H1 (cell line): ENCODE results near the gene IKZF1. TPM values are rescaled to one million over a fixed set of nuclear protein-coding genes. Genes with fewer than 3 reads are reported as not detected.

Experiments
- RNF2 ChIP-seq: fragments of 200-900, 300-1000 bp; sonication (generic); IDR thresholded peaks from 2 replicates; pipeline ENCODE4 v1.7.1; 2016; ENCODE audit warnings: borderline replicate concordance, low read depth, mild to moderate bottlenecking, antibody characterized with exemption, low read length; ENCODE audit not compliant: poor library complexity, severe bottlenecking; ENCODE audit errors: missing control alignments
- polyA plus RNA-seq, 7 experiments: library from polyadenylated mRNA; depleted of rRNA in 3 of 7; stranded (reverse) in 5 of 7; unstranded in 2 of 7; fragments of >200 nt in 5 of 7; fragments of 200-250 nt in 2 of 7; gene quantifications; 1 replicate in 5 of 7; 2 replicates in 1 of 7; 4 replicates in 1 of 7; pipeline versions ENCODE4 v1.2.1 to v1.2.3, GENCODE V29; 2011 to 2013; ENCODE audit warnings: missing spikeins in 2 of 7, mixed read lengths in 2 of 7
- total RNA-seq: library from RNA; stranded (reverse); fragmentation: NEBNext Ultra II Directional; extraction: Animal tissue kit (Norgen Biotek cat#: 25700); gene quantifications from 2 replicates; pipeline ENCODE4 v1.2.1, GENCODE V29; 2021
- TF ChIP-seq, protein P1 (sequence below): fragments of 300-600 bp; sonication (generic); IDR thresholded peaks from 2 replicates; pipeline ENCODE4 v1.7.1; 2012; ENCODE audit warnings: low read length, moderate library complexity, mild to moderate bottlenecking, inconsistent platforms; ENCODE audit not compliant: insufficient replicate concordance
- TF ChIP-seq, protein P2 (sequence below): IDR thresholded peaks from 2 replicates; pipeline ENCODE4 v1.6.1; 2012; ENCODE audit warnings: inconsistent platforms
- TF ChIP-seq, protein P3 (sequence below), 3 experiments: IDR thresholded peaks; 1 replicate in 2 of 3; 2 replicates in 1 of 3; pipeline versions ENCODE4 v1.5.1 to v1.6.1; 2011; ENCODE audit warnings: low read length in 3 of 3, mild to moderate bottlenecking in 3 of 3, inconsistent platforms in 2 of 3, low read depth in 1 of 3, moderate library complexity in 1 of 3; ENCODE audit not compliant: insufficient read depth in 1 of 3; ENCODE audit errors: control extremely low read depth in 1 of 3

Gene IKZF1
- total and polyA plus RNA-seq, 2 of the 8 experiments (the other 6 are each of a cell fraction or from before 2014, with no cell fraction given) = 0.74 to 1.5 TPM

DNA sequence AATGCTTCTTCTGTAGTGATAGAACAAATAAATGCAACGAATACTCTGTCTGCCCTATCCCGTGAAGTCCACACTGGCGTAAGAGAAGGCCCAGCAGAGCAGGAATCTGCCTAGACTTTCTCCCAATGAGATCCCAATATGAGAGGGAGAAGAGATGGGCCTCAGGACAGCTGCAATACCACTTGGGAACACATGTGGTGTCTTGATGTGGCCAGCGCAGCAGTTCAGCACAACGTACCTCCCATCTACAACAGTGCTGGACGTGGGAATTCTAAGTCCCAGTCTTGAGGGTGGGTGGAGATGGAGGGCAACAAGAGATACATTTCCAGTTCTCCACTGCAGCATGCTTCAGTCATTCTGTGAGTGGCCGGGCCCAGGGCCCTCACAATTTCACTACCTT is 99.9 kb downstream of the IKZF1 start (continued):
- TF ChIP-seq, protein P1, sequence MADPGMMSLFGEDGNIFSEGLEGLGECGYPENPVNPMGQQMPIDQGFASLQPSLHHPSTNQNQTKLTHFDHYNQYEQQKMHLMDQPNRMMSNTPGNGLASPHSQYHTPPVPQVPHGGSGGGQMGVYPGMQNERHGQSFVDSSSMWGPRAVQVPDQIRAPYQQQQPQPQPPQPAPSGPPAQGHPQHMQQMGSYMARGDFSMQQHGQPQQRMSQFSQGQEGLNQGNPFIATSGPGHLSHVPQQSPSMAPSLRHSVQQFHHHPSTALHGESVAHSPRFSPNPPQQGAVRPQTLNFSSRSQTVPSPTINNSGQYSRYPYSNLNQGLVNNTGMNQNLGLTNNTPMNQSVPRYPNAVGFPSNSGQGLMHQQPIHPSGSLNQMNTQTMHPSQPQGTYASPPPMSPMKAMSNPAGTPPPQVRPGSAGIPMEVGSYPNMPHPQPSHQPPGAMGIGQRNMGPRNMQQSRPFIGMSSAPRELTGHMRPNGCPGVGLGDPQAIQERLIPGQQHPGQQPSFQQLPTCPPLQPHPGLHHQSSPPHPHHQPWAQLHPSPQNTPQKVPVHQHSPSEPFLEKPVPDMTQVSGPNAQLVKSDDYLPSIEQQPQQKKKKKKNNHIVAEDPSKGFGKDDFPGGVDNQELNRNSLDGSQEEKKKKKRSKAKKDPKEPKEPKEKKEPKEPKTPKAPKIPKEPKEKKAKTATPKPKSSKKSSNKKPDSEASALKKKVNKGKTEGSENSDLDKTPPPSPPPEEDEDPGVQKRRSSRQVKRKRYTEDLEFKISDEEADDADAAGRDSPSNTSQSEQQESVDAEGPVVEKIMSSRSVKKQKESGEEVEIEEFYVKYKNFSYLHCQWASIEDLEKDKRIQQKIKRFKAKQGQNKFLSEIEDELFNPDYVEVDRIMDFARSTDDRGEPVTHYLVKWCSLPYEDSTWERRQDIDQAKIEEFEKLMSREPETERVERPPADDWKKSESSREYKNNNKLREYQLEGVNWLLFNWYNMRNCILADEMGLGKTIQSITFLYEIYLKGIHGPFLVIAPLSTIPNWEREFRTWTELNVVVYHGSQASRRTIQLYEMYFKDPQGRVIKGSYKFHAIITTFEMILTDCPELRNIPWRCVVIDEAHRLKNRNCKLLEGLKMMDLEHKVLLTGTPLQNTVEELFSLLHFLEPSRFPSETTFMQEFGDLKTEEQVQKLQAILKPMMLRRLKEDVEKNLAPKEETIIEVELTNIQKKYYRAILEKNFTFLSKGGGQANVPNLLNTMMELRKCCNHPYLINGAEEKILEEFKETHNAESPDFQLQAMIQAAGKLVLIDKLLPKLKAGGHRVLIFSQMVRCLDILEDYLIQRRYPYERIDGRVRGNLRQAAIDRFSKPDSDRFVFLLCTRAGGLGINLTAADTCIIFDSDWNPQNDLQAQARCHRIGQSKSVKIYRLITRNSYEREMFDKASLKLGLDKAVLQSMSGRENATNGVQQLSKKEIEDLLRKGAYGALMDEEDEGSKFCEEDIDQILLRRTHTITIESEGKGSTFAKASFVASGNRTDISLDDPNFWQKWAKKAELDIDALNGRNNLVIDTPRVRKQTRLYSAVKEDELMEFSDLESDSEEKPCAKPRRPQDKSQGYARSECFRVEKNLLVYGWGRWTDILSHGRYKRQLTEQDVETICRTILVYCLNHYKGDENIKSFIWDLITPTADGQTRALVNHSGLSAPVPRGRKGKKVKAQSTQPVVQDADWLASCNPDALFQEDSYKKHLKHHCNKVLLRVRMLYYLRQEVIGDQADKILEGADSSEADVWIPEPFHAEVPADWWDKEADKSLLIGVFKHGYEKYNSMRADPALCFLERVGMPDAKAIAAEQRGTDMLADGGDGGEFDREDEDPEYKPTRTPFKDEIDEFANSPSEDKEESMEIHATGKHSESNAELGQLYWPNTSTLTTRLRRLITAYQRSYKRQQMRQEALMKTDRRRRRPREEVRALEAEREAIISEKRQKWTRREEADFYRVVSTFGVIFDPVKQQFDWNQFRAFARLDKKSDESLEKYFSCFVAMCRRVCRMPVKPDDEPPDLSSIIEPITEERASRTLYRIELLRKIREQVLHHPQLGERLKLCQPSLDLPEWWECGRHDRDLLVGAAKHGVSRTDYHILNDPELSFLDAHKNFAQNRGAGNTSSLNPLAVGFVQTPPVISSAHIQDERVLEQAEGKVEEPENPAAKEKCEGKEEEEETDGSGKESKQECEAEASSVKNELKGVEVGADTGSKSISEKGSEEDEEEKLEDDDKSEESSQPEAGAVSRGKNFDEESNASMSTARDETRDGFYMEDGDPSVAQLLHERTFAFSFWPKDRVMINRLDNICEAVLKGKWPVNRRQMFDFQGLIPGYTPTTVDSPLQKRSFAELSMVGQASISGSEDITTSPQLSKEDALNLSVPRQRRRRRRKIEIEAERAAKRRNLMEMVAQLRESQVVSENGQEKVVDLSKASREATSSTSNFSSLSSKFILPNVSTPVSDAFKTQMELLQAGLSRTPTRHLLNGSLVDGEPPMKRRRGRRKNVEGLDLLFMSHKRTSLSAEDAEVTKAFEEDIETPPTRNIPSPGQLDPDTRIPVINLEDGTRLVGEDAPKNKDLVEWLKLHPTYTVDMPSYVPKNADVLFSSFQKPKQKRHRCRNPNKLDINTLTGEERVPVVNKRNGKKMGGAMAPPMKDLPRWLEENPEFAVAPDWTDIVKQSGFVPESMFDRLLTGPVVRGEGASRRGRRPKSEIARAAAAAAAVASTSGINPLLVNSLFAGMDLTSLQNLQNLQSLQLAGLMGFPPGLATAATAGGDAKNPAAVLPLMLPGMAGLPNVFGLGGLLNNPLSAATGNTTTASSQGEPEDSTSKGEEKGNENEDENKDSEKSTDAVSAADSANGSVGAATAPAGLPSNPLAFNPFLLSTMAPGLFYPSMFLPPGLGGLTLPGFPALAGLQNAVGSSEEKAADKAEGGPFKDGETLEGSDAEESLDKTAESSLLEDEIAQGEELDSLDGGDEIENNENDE = no peak
- TF ChIP-seq, protein P2, sequence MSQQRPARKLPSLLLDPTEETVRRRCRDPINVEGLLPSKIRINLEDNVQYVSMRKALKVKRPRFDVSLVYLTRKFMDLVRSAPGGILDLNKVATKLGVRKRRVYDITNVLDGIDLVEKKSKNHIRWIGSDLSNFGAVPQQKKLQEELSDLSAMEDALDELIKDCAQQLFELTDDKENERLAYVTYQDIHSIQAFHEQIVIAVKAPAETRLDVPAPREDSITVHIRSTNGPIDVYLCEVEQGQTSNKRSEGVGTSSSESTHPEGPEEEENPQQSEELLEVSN = no peak
- TF ChIP-seq RNF2 = no peak
- TF ChIP-seq, protein P3, sequence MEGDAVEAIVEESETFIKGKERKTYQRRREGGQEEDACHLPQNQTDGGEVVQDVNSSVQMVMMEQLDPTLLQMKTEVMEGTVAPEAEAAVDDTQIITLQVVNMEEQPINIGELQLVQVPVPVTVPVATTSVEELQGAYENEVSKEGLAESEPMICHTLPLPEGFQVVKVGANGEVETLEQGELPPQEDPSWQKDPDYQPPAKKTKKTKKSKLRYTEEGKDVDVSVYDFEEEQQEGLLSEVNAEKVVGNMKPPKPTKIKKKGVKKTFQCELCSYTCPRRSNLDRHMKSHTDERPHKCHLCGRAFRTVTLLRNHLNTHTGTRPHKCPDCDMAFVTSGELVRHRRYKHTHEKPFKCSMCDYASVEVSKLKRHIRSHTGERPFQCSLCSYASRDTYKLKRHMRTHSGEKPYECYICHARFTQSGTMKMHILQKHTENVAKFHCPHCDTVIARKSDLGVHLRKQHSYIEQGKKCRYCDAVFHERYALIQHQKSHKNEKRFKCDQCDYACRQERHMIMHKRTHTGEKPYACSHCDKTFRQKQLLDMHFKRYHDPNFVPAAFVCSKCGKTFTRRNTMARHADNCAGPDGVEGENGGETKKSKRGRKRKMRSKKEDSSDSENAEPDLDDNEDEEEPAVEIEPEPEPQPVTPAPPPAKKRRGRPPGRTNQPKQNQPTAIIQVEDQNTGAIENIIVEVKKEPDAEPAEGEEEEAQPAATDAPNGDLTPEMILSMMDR (IDR thresholded peaks at IDR 0.05; ENCODE audit: control extremely low read depth in 1 of 3, insufficient read depth in 1 of 3, low read depth in 1 of 3, low read length in 3 of 3) = peak; percentile 23 to 47 (median 45); a peak in 3 of 4 replicates
- TF ChIP-seq, all 59 proteins: peak for 1
